HG02885 (cell line): ENCODE data around the gene TRAF6.

ENCODE experiments used
- ATAC-seq: cut with Tn5 transposase; IDR thresholded peaks from one replicate; pipeline ENCODE4 v1.9.1; 2021; ENCODE audit warnings: mild to moderate bottlenecking; ENCODE audit not compliant: unreplicated experiment, poor library complexity

TRAF6 gene

GRCh38 chr11:36441610-36442208 lies 68.4 kb downstream of the TRAF6 start:
- ATAC-seq, result peak; percentile 97

- ATAC-seq, result no peak
Measured at GRCh38 chr11:36438126-36438525, 71.9 kb downstream of the TRAF6 start.

DNA sequence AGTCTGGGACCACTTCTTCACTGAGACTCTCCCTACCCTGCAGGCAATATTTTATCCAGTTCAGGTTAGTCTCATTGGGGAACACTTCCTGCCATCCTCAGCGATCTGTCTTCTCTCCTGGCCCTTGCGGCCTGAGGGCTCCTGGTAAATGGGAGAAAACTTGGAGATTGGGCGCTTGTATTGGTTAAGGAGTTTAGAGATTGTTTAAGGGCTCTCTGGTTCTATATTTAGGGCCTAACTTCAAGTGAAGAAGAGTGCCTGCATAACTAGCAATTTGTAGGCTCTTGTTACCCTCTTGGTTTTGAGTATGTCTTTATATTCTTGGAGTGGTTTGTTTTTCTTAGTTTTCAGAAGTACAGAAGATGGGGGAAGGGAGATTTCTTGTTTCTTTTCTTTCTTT lies 72.7 kb downstream of the TRAF6 start:
- ATAC-seq, result no peak
